H1 (cell line): Measurements from ENCODE around the gene DISP3. TPM values are rescaled to one million over a fixed set of nuclear protein-coding genes. Genes with fewer than 3 reads are reported as not detected.

Experiments used
- CTCF ChIA-PET: fragments of 300-600 bp; sonication (Branson Sonifier 250); formaldehyde crosslinking; loops from one replicate; lab custom pipeline; 2021; ENCODE audit not compliant: partially characterized antibody; lab: Charles Lee
- POLR2A ChIA-PET: fragments of 300-600 bp; sonication (Branson Sonifier 250); formaldehyde crosslinking; loops from one replicate; lab custom pipeline; 2021; ENCODE audit warnings: inconsistent platforms; ENCODE audit not compliant: partially characterized antibody; lab: Charles Lee
- DNase-seq, 2 experiments: peaks; one replicate each; pipeline versions ENCODE4 v3.0.0 to v3.0.0-alpha.2; 2010 to 2022; ENCODE audit warnings: low spot score in 2 of 2, low read depth in 1 of 2, mixed read lengths in 1 of 2
- FAIRE-seq: peaks from 2 replicates; lab custom pipeline; 2011; peaks lifted over from hg19 to GRCh38; lab: Jason Lieb, UNC
- H2AFZ ChIP-seq: 2 replicates; pipeline ENCODE4 v1.8.1; 2012; ENCODE audit warnings: low read length, inconsistent platforms
- H2AK5ac ChIP-seq: 2 replicates; pipeline ENCODE4 v1.6.1; 2013; ENCODE audit warnings: low read depth, low read length
- H2BK120ac ChIP-seq: replicated peaks from 2 replicates; pipeline ENCODE3; 2013; ENCODE audit warnings: low read depth, low read length, inconsistent platforms
- H2BK12ac ChIP-seq: 2 replicates; pipeline ENCODE4 v1.6.1; 2013; ENCODE audit warnings: low read depth, low read length
- H2BK15ac ChIP-seq: 2 replicates; pipeline ENCODE4 v1.6.1; 2013; ENCODE audit warnings: low read length
- H2BK20ac ChIP-seq: 2 replicates; pipeline ENCODE4 v1.6.1; 2013; ENCODE audit warnings: low read length
- H2BK5ac ChIP-seq: 2 replicates; pipeline ENCODE4 v1.6.1; 2013; ENCODE audit warnings: low read depth, low read length
- H3K14ac ChIP-seq: 2 replicates; pipeline ENCODE4 v1.6.1; 2013; ENCODE audit warnings: inconsistent platforms; ENCODE audit not compliant: insufficient read length
- H3K18ac ChIP-seq: 2 replicates; pipeline ENCODE4 v1.6.1; 2013; ENCODE audit warnings: low read length; ENCODE audit errors: extremely low read depth
- H3K23ac ChIP-seq: 2 replicates; pipeline ENCODE4 v1.6.1; 2013; ENCODE audit warnings: inconsistent platforms; ENCODE audit not compliant: insufficient read length
- H3K23me2 ChIP-seq: 2 replicates; pipeline ENCODE4 v1.6.1; 2013; ENCODE audit warnings: low read depth, low read length
- H3K27ac ChIP-seq: 2 replicates; pipeline ENCODE4 v1.6.1; 2011; ENCODE audit warnings: low read depth, low read length, inconsistent platforms
- H3K27me3 ChIP-seq, 4 experiments: replicated peaks in 1 of 4; 1 replicate in 1 of 4; 2 replicates in 3 of 4; pipeline versions ENCODE4 v1.6.1 to v1.8.1; 2011 to 2013; ENCODE audit warnings: low read length in 3 of 4, mild to moderate bottlenecking in 3 of 4, inconsistent platforms in 2 of 4, mixed read lengths in 2 of 4, moderate library complexity in 1 of 4; ENCODE audit not compliant: control insufficient read depth in 3 of 4, insufficient read depth in 3 of 4; ENCODE audit errors: extremely low read depth in 1 of 4
- H3K36me3 ChIP-seq, 4 experiments: 2 replicates each; pipeline versions ENCODE4 v1.6.1 to v1.8.1; 2011 to 2013; ENCODE audit warnings: mild to moderate bottlenecking in 4 of 4, low read length in 3 of 4, moderate library complexity in 2 of 4, control low read depth in 1 of 4, inconsistent platforms in 1 of 4; ENCODE audit not compliant: insufficient read depth in 4 of 4, control insufficient read depth in 2 of 4
- H3K4ac ChIP-seq: replicated peaks from 2 replicates; pipeline ENCODE3; 2013; ENCODE audit warnings: low read length, low read depth, mixed read lengths, inconsistent platforms; ENCODE audit not compliant: insufficient read length
- H3K4me1 ChIP-seq, 4 experiments: replicated peaks in 1 of 4; 1 replicate in 1 of 4; 2 replicates in 3 of 4; pipeline versions ENCODE4 v1.6.1 to v1.8.1; 2011 to 2013; ENCODE audit warnings: low read length in 3 of 4, inconsistent platforms in 2 of 4, mixed read lengths in 1 of 4; ENCODE audit not compliant: insufficient read depth in 4 of 4, control insufficient read depth in 3 of 4
- H3K4me2 ChIP-seq, 2 experiments: 2 replicates each; pipeline versions ENCODE4 v1.6.1 to v1.8.1; 2011 to 2013; ENCODE audit warnings: low read depth in 2 of 2, low read length in 2 of 2, control low read depth in 1 of 2, inconsistent platforms in 1 of 2, mild to moderate bottlenecking in 1 of 2; ENCODE audit not compliant: insufficient read depth in 1 of 2
- H3K4me3 ChIP-seq, 4 experiments: fragments of 200-600, 300-600 bp in 1 of 4; sonication (generic), shearing (Covaris generic), sonication (Bioruptor Twin) in 1 of 4; 2 replicates each; pipeline versions ENCODE4 v1.5.1 to v1.8.1; 2011 to 2016; ENCODE audit warnings: low read length in 4 of 4, low read depth in 3 of 4, control low read depth in 2 of 4, inconsistent platforms in 2 of 4, mild to moderate bottlenecking in 2 of 4, mixed read lengths in 1 of 4, moderate library complexity in 1 of 4; ENCODE audit not compliant: insufficient read depth in 2 of 4; ENCODE audit errors: extremely low read depth in 1 of 4
- H3K56ac ChIP-seq: replicated peaks from 2 replicates; pipeline ENCODE3; 2013; ENCODE audit warnings: low read depth, mild to moderate bottlenecking, mixed read lengths, low read length, inconsistent platforms; ENCODE audit not compliant: insufficient read length
- H3K79me1 ChIP-seq: 2 replicates; pipeline ENCODE4 v1.6.1; 2013; ENCODE audit warnings: low read depth, low read length, control low read depth
- H3K79me2 ChIP-seq, 2 experiments: 2 replicates each; pipeline versions ENCODE4 v1.6.1 to v1.8.1; 2012 to 2013; ENCODE audit warnings: low read length in 2 of 2, mild to moderate bottlenecking in 2 of 2, inconsistent platforms in 1 of 2; ENCODE audit not compliant: insufficient read depth in 2 of 2, control insufficient read depth in 1 of 2
- H3K9ac ChIP-seq, 4 experiments: replicated peaks in 1 of 4; 1 replicate in 1 of 4; 2 replicates in 3 of 4; pipeline versions ENCODE4 v1.6.1 to v1.8.1; 2011 to 2013; ENCODE audit warnings: low read depth in 3 of 4, low read length in 3 of 4, control low read depth in 2 of 4, mild to moderate bottlenecking in 2 of 4, moderate library complexity in 2 of 4, inconsistent platforms in 1 of 4; ENCODE audit errors: extremely low read depth in 1 of 4
- H3K9me3 ChIP-seq, 2 experiments: 2 replicates each; pipeline versions ENCODE4 v1.6.1 to v1.8.1; 2012 to 2013; ENCODE audit warnings: mild to moderate bottlenecking in 2 of 2, moderate library complexity in 2 of 2, control low read depth in 1 of 2, inconsistent platforms in 1 of 2, low read depth in 1 of 2, low read length in 1 of 2, mixed read lengths in 1 of 2; ENCODE audit not compliant: insufficient read depth in 2 of 2
- H4K20me1 ChIP-seq, 2 experiments: replicated peaks in 1 of 2; 2 replicates each; pipeline versions ENCODE3 to v1.8.1; 2011 to 2013; ENCODE audit warnings: inconsistent platforms in 2 of 2, low read length in 2 of 2, mild to moderate bottlenecking in 1 of 2; ENCODE audit not compliant: insufficient read depth in 2 of 2, control insufficient read depth in 1 of 2
- H4K5ac ChIP-seq: 2 replicates; pipeline ENCODE4 v1.6.1; 2013; ENCODE audit warnings: low read length, low read depth, mixed read lengths, inconsistent platforms; ENCODE audit not compliant: insufficient read length
- H4K8ac ChIP-seq: 2 replicates; pipeline ENCODE4 v1.8.0; 2013; ENCODE audit warnings: mild to moderate bottlenecking, moderate library complexity, low read length, inconsistent platforms; ENCODE audit not compliant: insufficient read depth; ENCODE audit errors: extremely low read depth
- H4K91ac ChIP-seq: replicated peaks from 2 replicates; pipeline ENCODE3; 2013; ENCODE audit warnings: low read length, mixed read lengths, inconsistent platforms; ENCODE audit not compliant: insufficient read length
- WGBS, 2 experiments: shearing (Covaris generic) in 1 of 2; methylation state at CpG; one replicate each; pipeline versions ENCODE4 v1.1.6 to v1.1.7; 2013 to 2015; ENCODE audit warnings: low lambda C conversion rate in 2 of 2, mixed read lengths in 2 of 2, inconsistent platforms in 1 of 2, low coverage in 1 of 2, missing lambda C conversion rate in 1 of 2; ENCODE audit not compliant: insufficient replicate concordance in 2 of 2, insufficient coverage in 1 of 2, insufficient read length in 1 of 2; ENCODE audit errors: extremely low coverage in 1 of 2, missing lambda C conversion rate in 1 of 2; 5-methylcytosine and 5-hydroxymethylcytosine counted together
- polyA plus RNA-seq, 7 experiments: library from polyadenylated mRNA; depleted of rRNA in 3 of 7; stranded (reverse) in 5 of 7; unstranded in 2 of 7; fragments of >200 nt in 5 of 7; fragments of 200-250 nt in 2 of 7; gene quantifications; 1 replicate in 5 of 7; 2 replicates in 1 of 7; 4 replicates in 1 of 7; pipeline versions ENCODE4 v1.2.1 to v1.2.3, GENCODE V29; 2011 to 2013; ENCODE audit warnings: missing spikeins in 2 of 7, mixed read lengths in 2 of 7
- total RNA-seq: library from RNA; stranded (reverse); fragmentation: NEBNext Ultra II Directional; extraction: Animal tissue kit (Norgen Biotek cat#: 25700); gene quantifications from 2 replicates; pipeline ENCODE4 v1.2.1, GENCODE V29; 2021

DISP3 gene
- total and polyA plus RNA-seq, 2 of the 8 experiments (the other 6 are each of a cell fraction or from before 2014, with no cell fraction given): 3.4 to 4.6 TPM

- no peak overlapping the region for H2BK20ac ChIP-seq
- no peaks in the 10 kb centered on the region for H3K79me1 ChIP-seq
- no peak overlapping the region for H2AFZ ChIP-seq
- no peak for FAIRE-seq
- no peak overlapping the region for H3K56ac ChIP-seq
- no peak for DNase-seq
- no peaks in the 10 kb centered on the region for H3K36me3 ChIP-seq
- H4K20me1 ChIP-seq: no peaks in the 10 kb centered on the region
- H2AK5ac ChIP-seq: no peak overlapping the region
- no peaks in the 10 kb centered on the region for H3K9me3 ChIP-seq
- H3K18ac ChIP-seq: no peak overlapping the region
- no peak overlapping the region for H3K4ac ChIP-seq
- ChIA-PET POLR2A (interaction anchor here (1.0 kb wide), 1 partner anchor 9 kb away, joined by 3 read pairs; no protein-coding TSS in a partner anchor), CTCF (interaction anchor here (0.5 to 2.7 kb wide), 10 partner anchors 11 to 233 kb away, joined by 3 to 13 read pairs (median 4); no protein-coding TSS in a partner anchor)
- 81% methylated on average over 4 of the region's 4 CpGs; no CpG with 5 or more reads in 1 of the 2 experiments for WGBS, 2 experiments
- peaks cover 0 to 2% (median 0%) of the 10 kb centered on the region in 4 experiments; a peak in 1 of 7 replicates for H3K27me3 ChIP-seq
- no peak overlapping the region for H3K27ac ChIP-seq
- no peak overlapping the region for H2BK120ac ChIP-seq
- H2BK15ac ChIP-seq: no peak overlapping the region
- H3K23ac ChIP-seq: no peak overlapping the region
- no peak overlapping the region for H3K9ac ChIP-seq
- no peak overlapping the region for H3K14ac ChIP-seq
- no peak overlapping the region for H3K4me3 ChIP-seq
- no peaks in the 10 kb centered on the region for H3K23me2 ChIP-seq
- H4K91ac ChIP-seq: no peak overlapping the region
- no peaks in the 10 kb centered on the region for H3K4me1 ChIP-seq
- H3K4me2 ChIP-seq: no peak overlapping the region
- H2BK5ac ChIP-seq: no peak overlapping the region
- no peaks in the 10 kb centered on the region for H3K79me2 ChIP-seq
- no peak overlapping the region for H4K5ac ChIP-seq
- no peak overlapping the region for H4K8ac ChIP-seq
- H2BK12ac ChIP-seq: no peak overlapping the region
These were observed 67.5 kb downstream of the DISP3 start for GRCh38 chr1:11546456-11546855.
